Left lobe of liver (tissue), 2 donors: ENCODE results near the gene PHF14. TPM values are rescaled to one million over a fixed set of nuclear protein-coding genes. Genes with fewer than 3 reads are reported as not detected.

ENCODE experiments used
- ATAC-seq: fragments of 200-7000 bp; cut with Tn5 transposase; one replicate; pipeline ENCODE4 v1.9.1; 2020; ENCODE audit warnings: mild to moderate bottlenecking, moderate library complexity
- DNase-seq: peaks from one replicate; pipeline ENCODE4 v3.0.0-alpha.2; 2020; ENCODE audit warnings: low spot score
- total RNA-seq: library from RNA; stranded (reverse); gene quantifications from one replicate; pipeline ENCODE4 v1.2.1, GENCODE V29; 2021
- donor health status: DM: no; HTN: no; CAD: no; lungs with moderate emphysema.
- donor health status: DM: no; HTN: yes; CAD: no.

The PHF14 gene
- total RNA-seq, 1 donor from 2014 or later: 14.7 TPM

- DNase-seq (no peak), ATAC-seq (no peak)
Measured at GRCh38 chr7:11104578-11104977, 130.9 kb downstream of the PHF14 start.

GRCh38 chr7:11109659-11110058 lies 136.0 kb downstream of the PHF14 start:
- DNase-seq (no peak), ATAC-seq (no peak)

- no peak for DNase-seq
Measured at GRCh38 chr7:11120068-11120664, 146.5 kb downstream of the PHF14 start.

GRCh38 chr7:11120675-11121220 lies 147.1 kb downstream of the PHF14 start:
- DNase-seq: no peak
- no peak for ATAC-seq

More at GRCh38 chr7:11120068-11120664, 146.5 kb downstream of the PHF14 start:
- no peak for ATAC-seq

GRCh38 chr7:11124856-11125559 lies 151.3 kb downstream of the PHF14 start:
- no peak for ATAC-seq
- no peak for DNase-seq

GRCh38 chr7:11127114-11127785 lies 153.6 kb downstream of the PHF14 start:
- DNase-seq: no peak
- no peak for ATAC-seq

GRCh38 chr7:11127988-11128387 lies 154.3 kb downstream of the PHF14 start:
- ATAC-seq (no peak), DNase-seq (no peak)

GRCh38 chr7:11128498-11128897 lies 154.8 kb downstream of the PHF14 start:
- no peak for ATAC-seq
- DNase-seq: no peak

- DNase-seq (no peak), ATAC-seq (no peak)
Measured at GRCh38 chr7:11130012-11130411, 156.3 kb downstream of the PHF14 start.

- no peak for ATAC-seq
- DNase-seq: no peak
Measured at GRCh38 chr7:11130601-11131000, 156.9 kb downstream of the PHF14 start.

- no peak for DNase-seq
- no peak for ATAC-seq
Measured at GRCh38 chr7:11133436-11133959, 159.8 kb downstream of the PHF14 start.

GRCh38 chr7:11135573-11135972 lies 161.9 kb downstream of the PHF14 start:
- DNase-seq (no peak), ATAC-seq (no peak)

GRCh38 chr7:11141541-11141940 lies 167.9 kb downstream of the PHF14 start:
- no peak for ATAC-seq
- no peak for DNase-seq

- ATAC-seq (peak; percentile 83), DNase-seq (no peak)
Measured at GRCh38 chr7:11153694-11154093, 180.0 kb downstream of the PHF14 start.

- DNase-seq (no peak), ATAC-seq (no peak)
Measured at GRCh38 chr7:11155883-11156282, 182.2 kb downstream of the PHF14 start.

- DNase-seq (no peak), ATAC-seq (no peak)
Measured at GRCh38 chr7:11161499-11161898, 187.8 kb downstream of the PHF14 start.

GRCh38 chr7:11163220-11163619 lies 189.5 kb downstream of the PHF14 start:
- no peak for ATAC-seq
- DNase-seq: no peak

- DNase-seq (no peak), ATAC-seq (no peak)
Measured at GRCh38 chr7:11166051-11166450, 192.4 kb downstream of the PHF14 start.

GRCh38 chr7:11168650-11169170 lies 195.0 kb downstream of the PHF14 start:
- no peak for ATAC-seq
- DNase-seq: no peak

GRCh38 chr7:11170175-11170574 lies 196.5 kb downstream of the PHF14 start:
- ATAC-seq: peak; percentile 91

GRCh38 chr7:11170863-11171568 lies 197.3 kb downstream of the PHF14 start:
- DNase-seq: no peak
- peak; percentile 57 for ATAC-seq

More at GRCh38 chr7:11170175-11170574, 196.5 kb downstream of the PHF14 start:
- no peak for DNase-seq
